Measurements from ENCODE around the gene GSTK1. TPM values are rescaled to one million over a fixed set of nuclear protein-coding genes. Genes with fewer than 3 reads are reported as not detected.
A peak's percentile ranks its signal among the peaks of the same experiment; 100 is the strongest.

GSTK1 gene
- total and polyA plus RNA-seq, 3 experiments from 2014 or later, result 147 to 532 (median 151) TPM

- Mint-ChIP-seq H3K27ac (peak overlapping the region in 4 of 8 donors; percentile 36 to 61 (median 46)), H3K27me3 (peaks cover 14 to 22% of the 10 kb centered on the region in 2 donors), H3K4me1 (peaks cover 27 to 39% (median 34%) of the 10 kb centered on the region in 3 donors), H3K36me3 (peaks cover 2 to 15% (median 3%) of the 10 kb centered on the region in 3 donors), H3K4me3 (peak overlapping the region in 2 of 7 donors; percentile 36 to 41), H3K9me3 (peaks cover 15 to 21% (median 19%) of the 10 kb centered on the region in 5 donors)
- Histone ChIP-seq H3K4me1 (ENCODE audit: insufficient read depth, low read length) (peaks cover 21% of the 10 kb centered on the region), H3K4me3 (ENCODE audit: low read length) (no peak overlapping the region), H3K36me3 (ENCODE audit: insufficient read depth, low read length) (no peaks in the 10 kb centered on the region), H3K9me3 (ENCODE audit: low read length) (no peaks in the 10 kb centered on the region), H3K27me3 (ENCODE audit: insufficient read depth, low read length, poor library complexity, severe bottlenecking) (no peaks in the 10 kb centered on the region), H3K27ac (ENCODE audit: low read depth, low read length) (no peak overlapping the region)
- ChIA-PET CTCF (interaction anchor here (0.6 to 7.3 kb wide), 55 partner anchors 8 to 935 kb away, joined by 3 to 103 read pairs (median 5); partner anchors contain the start of genes CASP2, EPHA1, FAM131B and GSTK1), POLR2A (interaction anchor here (0.5 to 2.0 kb wide), 6 partner anchors 23 to 168 kb away, joined by 4 to 9 read pairs (median 6); partner anchors contain the start of genes CASP2, EPHA1 and GSTK1)
- peak; percentile 44 to 81 (median 68) for DNase-seq
These were observed 22.7 kb upstream of the GSTK1 start for GRCh38 chr7:143240291-143241168.

DNA sequence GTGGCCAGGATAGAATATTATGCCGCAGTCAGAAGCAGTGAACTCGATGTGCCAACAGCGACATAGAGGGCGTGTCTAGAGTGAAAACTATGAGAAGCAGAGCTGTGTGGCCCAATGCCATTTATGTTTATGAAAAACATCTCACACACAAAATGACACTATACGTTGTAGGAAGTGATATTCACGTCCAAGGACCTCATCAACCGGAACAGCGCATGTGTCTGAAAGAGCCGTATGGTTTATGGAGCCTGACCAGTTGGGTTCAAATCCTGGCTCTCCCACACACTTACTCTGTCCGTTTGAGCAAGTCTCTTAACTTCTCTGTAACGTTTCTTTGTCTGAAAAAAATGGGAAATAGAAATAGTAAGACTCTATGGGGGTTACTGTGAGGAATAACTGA, 20.9 kb upstream of the GSTK1 start:
- Mint-ChIP-seq H3K9me3 (peaks cover 1 to 5% (median 2%) of the 10 kb centered on the region in 5 donors), H3K4me1 (peaks cover 43 to 57% (median 52%) of the 10 kb centered on the region in 3 donors), H3K27me3 (peaks cover 0 to 4% of the 10 kb centered on the region in 2 donors), H3K4me3 (no peak overlapping the region), H3K36me3 (peaks cover 0 to 6% (median 0%) of the 10 kb centered on the region in 3 donors), H3K27ac (no peak overlapping the region)
- ChIA-PET POLR2A (no interaction called here), CTCF (interaction anchor here (1.2 to 7.3 kb wide), 5 partner anchors 15 to 174 kb away, joined by 4 to 69 read pairs (median 47); no protein-coding TSS in a partner anchor)
- Histone ChIP-seq H3K27me3 (ENCODE audit: insufficient read depth, low read length, poor library complexity, severe bottlenecking) (no peaks in the 10 kb centered on the region), H3K4me3 (ENCODE audit: low read length) (no peak overlapping the region), H3K36me3 (ENCODE audit: insufficient read depth, low read length) (no peaks in the 10 kb centered on the region), H3K4me1 (ENCODE audit: insufficient read depth, low read length) (peaks cover 34% of the 10 kb centered on the region), H3K9me3 (ENCODE audit: low read length) (no peaks in the 10 kb centered on the region), H3K27ac (ENCODE audit: low read depth, low read length) (no peak overlapping the region)
- no peak for DNase-seq

GRCh38 chr7:143243111-143243510, 20.1 kb upstream of the GSTK1 start:
- Histone ChIP-seq H3K4me1 (ENCODE audit: insufficient read depth, low read length) (peaks cover 34% of the 10 kb centered on the region), H3K9me3 (ENCODE audit: low read length) (no peaks in the 10 kb centered on the region), H3K27ac (ENCODE audit: low read depth, low read length) (no peak overlapping the region), H3K27me3 (ENCODE audit: insufficient read depth, low read length, poor library complexity, severe bottlenecking) (no peaks in the 10 kb centered on the region), H3K4me3 (ENCODE audit: low read length) (no peak overlapping the region), H3K36me3 (ENCODE audit: insufficient read depth, low read length) (no peaks in the 10 kb centered on the region)
- Mint-ChIP-seq H3K36me3 (peaks cover 0 to 4% (median 0%) of the 10 kb centered on the region in 3 donors), H3K4me3 (no peak overlapping the region), H3K27me3 (peaks cover 0 to 4% of the 10 kb centered on the region in 2 donors), H3K4me1 (peaks cover 47 to 65% (median 60%) of the 10 kb centered on the region in 3 donors), H3K9me3 (peaks cover 0 to 2% (median 2%) of the 10 kb centered on the region in 5 donors), H3K27ac (peak overlapping the region in 1 of 8 donors; percentile 80)
- ChIA-PET CTCF (interaction anchor here (0.7 to 7.3 kb wide), 7 partner anchors 14 to 173 kb away, joined by 3 to 69 read pairs (median 8); no protein-coding TSS in a partner anchor), POLR2A (no interaction called here)
- DNase-seq, result no peak

DNA sequence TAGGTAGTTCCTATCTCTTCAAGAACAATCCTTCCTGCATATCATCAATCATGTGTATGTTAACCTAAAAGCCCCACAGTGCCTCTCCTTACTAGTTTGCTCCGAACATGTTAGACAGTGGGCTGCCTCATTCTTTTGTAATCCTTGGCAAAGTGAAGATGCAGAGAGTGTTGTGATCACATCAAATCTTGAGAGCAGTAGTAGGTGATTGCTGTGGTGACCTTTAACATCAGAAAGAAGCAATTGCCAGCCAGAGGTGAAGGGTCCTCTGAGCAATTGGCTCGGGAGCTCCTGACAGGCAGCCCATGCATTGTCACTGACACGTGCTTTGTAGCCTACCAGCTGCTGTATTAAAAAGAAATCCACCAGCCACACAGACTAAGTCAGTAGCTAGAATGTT, 19.6 kb upstream of the GSTK1 start:
- peak overlapping the region in 1 of 8 donors; percentile 80 for H3K27ac Mint-ChIP-seq
- H3K9me3 Mint-ChIP-seq, result peaks cover 0 to 2% (median 0%) of the 10 kb centered on the region in 5 donors
- peaks cover 0 to 4% of the 10 kb centered on the region in 2 donors for H3K27me3 Mint-ChIP-seq
- Histone ChIP-seq H3K4me3 (ENCODE audit: low read length) (no peak overlapping the region), H3K9me3 (ENCODE audit: low read length) (no peaks in the 10 kb centered on the region), H3K4me1 (ENCODE audit: insufficient read depth, low read length) (peaks cover 35% of the 10 kb centered on the region), H3K36me3 (ENCODE audit: insufficient read depth, low read length) (no peaks in the 10 kb centered on the region), H3K27me3 (ENCODE audit: insufficient read depth, low read length, poor library complexity, severe bottlenecking) (no peaks in the 10 kb centered on the region), H3K27ac (ENCODE audit: low read depth, low read length) (no peak overlapping the region)
- no peak for DNase-seq
- CTCF ChIA-PET, result interaction anchor here (0.7 to 7.3 kb wide), 6 partner anchors 13 to 173 kb away, joined by 3 to 69 read pairs (median 9); no protein-coding TSS in a partner anchor
- H3K36me3 Mint-ChIP-seq, result peaks cover 0 to 4% (median 0%) of the 10 kb centered on the region in 3 donors
- peaks cover 50 to 69% (median 65%) of the 10 kb centered on the region in 3 donors for H3K4me1 Mint-ChIP-seq
- H3K4me3 Mint-ChIP-seq, result no peak overlapping the region
- POLR2A ChIA-PET, result interaction anchor here (1.0 kb wide), 1 partner anchor 21 kb away, joined by 3 read pairs; no protein-coding TSS in a partner anchor

- Histone ChIP-seq H3K27ac (ENCODE audit: low read depth, low read length) (no peak overlapping the region), H3K36me3 (ENCODE audit: insufficient read depth, low read length) (no peaks in the 10 kb centered on the region), H3K9me3 (ENCODE audit: low read length) (no peaks in the 10 kb centered on the region), H3K4me1 (ENCODE audit: insufficient read depth, low read length) (peaks cover 42% of the 10 kb centered on the region), H3K27me3 (ENCODE audit: insufficient read depth, low read length, poor library complexity, severe bottlenecking) (no peaks in the 10 kb centered on the region), H3K4me3 (ENCODE audit: low read length) (no peak overlapping the region)
- Mint-ChIP-seq H3K27ac (peak overlapping the region in 1 of 8 donors; percentile 38), H3K4me3 (no peak overlapping the region), H3K27me3 (no peaks in the 10 kb centered on the region), H3K4me1 (peaks cover 57 to 76% (median 72%) of the 10 kb centered on the region in 3 donors), H3K36me3 (peaks cover 2 to 10% (median 3%) of the 10 kb centered on the region in 3 donors), H3K9me3 (peaks cover 0 to 5% (median 4%) of the 10 kb centered on the region in 5 donors)
- CTCF ChIA-PET, result interaction anchor here (1.0 to 7.3 kb wide), 5 partner anchors 13 to 172 kb away, joined by 3 to 69 read pairs (median 10); no protein-coding TSS in a partner anchor
- DNase-seq, result no peak
- POLR2A ChIA-PET, result interaction anchor here (1.0 kb wide), 1 partner anchor 20 kb away, joined by 3 read pairs; no protein-coding TSS in a partner anchor
These were observed 18.9 kb upstream of the GSTK1 start for GRCh38 chr7:143244321-143244720.

GRCh38 chr7:143245123-143245522, 18.1 kb upstream of the GSTK1 start:
- no peaks in the 10 kb centered on the region for H3K27me3 Mint-ChIP-seq
- H3K4me1 ChIP-seq (ENCODE audit: insufficient read depth, low read length), result peaks cover 48% of the 10 kb centered on the region
- H3K4me3 ChIP-seq (ENCODE audit: low read length), result no peak overlapping the region
- no peak for DNase-seq
- H3K27me3 ChIP-seq (ENCODE audit: insufficient read depth, low read length, poor library complexity, severe bottlenecking), result no peaks in the 10 kb centered on the region
- peaks cover 6 to 11% (median 6%) of the 10 kb centered on the region in 5 donors for H3K9me3 Mint-ChIP-seq
- H3K27ac ChIP-seq (ENCODE audit: low read depth, low read length), result no peak overlapping the region
- CTCF ChIA-PET, result interaction anchor here (0.9 to 7.3 kb wide), 7 partner anchors 12 to 171 kb away, joined by 3 to 69 read pairs (median 3); no protein-coding TSS in a partner anchor
- H3K4me1 Mint-ChIP-seq, result peaks cover 64 to 84% (median 80%) of the 10 kb centered on the region in 3 donors
- POLR2A ChIA-PET, result interaction anchor here (0.9 kb wide), 1 partner anchor 18 kb away, joined by 4 read pairs; the partner anchor contains the start of gene GSTK1
- peak overlapping the region in 4 of 7 donors; percentile 6 to 54 (median 42) for H3K4me3 Mint-ChIP-seq
- no peaks in the 10 kb centered on the region for H3K9me3 ChIP-seq (ENCODE audit: low read length)
- H3K36me3 Mint-ChIP-seq, result peaks cover 2 to 17% (median 8%) of the 10 kb centered on the region in 3 donors
- peak overlapping the region in 6 of 8 donors; percentile 17 to 79 (median 48) for H3K27ac Mint-ChIP-seq
- no peaks in the 10 kb centered on the region for H3K36me3 ChIP-seq (ENCODE audit: insufficient read depth, low read length)

- H3K9me3 ChIP-seq (ENCODE audit: low read length), result no peaks in the 10 kb centered on the region
- peaks cover 6 to 17% (median 13%) of the 10 kb centered on the region in 5 donors for H3K9me3 Mint-ChIP-seq
- H3K4me1 Mint-ChIP-seq, result peaks cover 79 to 94% (median 92%) of the 10 kb centered on the region in 3 donors
- H3K27ac Mint-ChIP-seq, result peak overlapping the region in 2 of 8 donors; percentile 45 to 84
- H3K27me3 Mint-ChIP-seq, result no peaks in the 10 kb centered on the region
- peaks cover 65% of the 10 kb centered on the region for H3K4me1 ChIP-seq (ENCODE audit: insufficient read depth, low read length)
- no peaks in the 10 kb centered on the region for H3K27me3 ChIP-seq (ENCODE audit: insufficient read depth, low read length, poor library complexity, severe bottlenecking)
- ChIA-PET CTCF (interaction anchor here (1.0 to 1.7 kb wide), 3 partner anchors 40 to 132 kb away, joined by 3 to 5 read pairs (median 4); partner anchors contain the start of gene CASP2), POLR2A (interaction anchor here (0.9 to 1.5 kb wide), 2 partner anchors 15 to 41 kb away, joined by 3 to 5 read pairs; partner anchors contain the start of gene CASP2)
- H3K36me3 ChIP-seq (ENCODE audit: insufficient read depth, low read length), result no peaks in the 10 kb centered on the region
- no peak for DNase-seq
- peak overlapping the region in 1 of 7 donors; percentile 37 for H3K4me3 Mint-ChIP-seq
- H3K27ac ChIP-seq (ENCODE audit: low read depth, low read length), result no peak overlapping the region
- H3K4me3 ChIP-seq (ENCODE audit: low read length), result no peak overlapping the region
- H3K36me3 Mint-ChIP-seq, result peaks cover 6 to 25% (median 12%) of the 10 kb centered on the region in 3 donors
These were observed 15.9 kb upstream of the GSTK1 start for GRCh38 chr7:143247372-143247771.

Measured in CD8-positive, alpha-beta memory T cell (primary cell).